Activated naive CD8-positive, alpha-beta T cell (primary cell): ENCODE results near the gene MRTFB.

Source experiments
- H3K27ac Mint-ChIP-seq: one replicate; pipeline ENCODE4 v1.8.0; 2021; ENCODE audit warnings: mixed read lengths
- H3K27me3 Mint-ChIP-seq: one replicate; pipeline ENCODE4 v1.8.0; 2021; ENCODE audit warnings: mixed read lengths
- H3K36me3 Mint-ChIP-seq: one replicate; pipeline ENCODE4 v1.8.0; 2021; ENCODE audit warnings: mixed read lengths
- H3K4me1 Mint-ChIP-seq: one replicate; pipeline ENCODE4 v1.8.0; 2021; ENCODE audit warnings: low read depth, mixed read lengths
- H3K4me3 Mint-ChIP-seq: one replicate; pipeline ENCODE4 v1.8.0; 2021; ENCODE audit warnings: mild to moderate bottlenecking, mixed read lengths
- H3K9me3 Mint-ChIP-seq: one replicate; pipeline ENCODE4 v1.8.0; 2021; ENCODE audit warnings: low read depth, mixed read lengths

Gene MRTFB

DNA sequence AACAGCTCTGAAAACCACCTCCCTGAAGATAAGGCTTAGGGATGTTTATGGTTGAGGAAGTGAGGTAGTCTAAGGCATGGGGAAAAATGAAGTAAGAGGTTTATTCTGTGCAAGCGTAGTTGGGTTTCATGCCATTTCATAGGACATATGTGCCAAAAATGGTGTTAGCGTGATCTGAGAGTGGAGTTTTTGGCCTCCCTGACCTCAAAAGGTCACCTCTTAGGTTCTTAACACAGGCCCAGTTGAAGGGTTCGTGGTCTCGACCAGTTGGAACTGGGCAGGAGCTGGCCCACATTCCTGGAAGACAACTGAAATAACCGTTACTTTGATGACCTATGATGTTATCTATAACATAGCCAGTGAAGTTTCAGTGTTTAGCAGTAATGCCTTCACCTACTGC is 57.0 kb downstream of the MRTFB start:
- H3K27ac Mint-ChIP-seq, result no peak overlapping the region
- no peaks in the 10 kb centered on the region for H3K27me3 Mint-ChIP-seq
- no peaks in the 10 kb centered on the region for H3K9me3 Mint-ChIP-seq
- H3K36me3 Mint-ChIP-seq, result peaks cover 16% of the 10 kb centered on the region
- peaks cover 3% of the 10 kb centered on the region for H3K4me1 Mint-ChIP-seq
- no peak overlapping the region for H3K4me3 Mint-ChIP-seq

GRCh38 chr16:14129502-14129901 is 58.4 kb downstream of the MRTFB start:
- Mint-ChIP-seq H3K27ac (no peak overlapping the region), H3K4me3 (no peak overlapping the region), H3K36me3 (peaks cover 17% of the 10 kb centered on the region), H3K4me1 (no peaks in the 10 kb centered on the region), H3K9me3 (no peaks in the 10 kb centered on the region), H3K27me3 (no peaks in the 10 kb centered on the region)

- H3K27ac Mint-ChIP-seq, result no peak overlapping the region
- no peak overlapping the region for H3K4me3 Mint-ChIP-seq
- H3K27me3 Mint-ChIP-seq, result no peaks in the 10 kb centered on the region
- H3K36me3 Mint-ChIP-seq, result peaks cover 26% of the 10 kb centered on the region
- H3K9me3 Mint-ChIP-seq, result no peaks in the 10 kb centered on the region
- no peaks in the 10 kb centered on the region for H3K4me1 Mint-ChIP-seq
These were observed 60.9 kb downstream of the MRTFB start for GRCh38 chr16:14131774-14132695.

- Mint-ChIP-seq H3K9me3 (no peaks in the 10 kb centered on the region), H3K27ac (no peak overlapping the region), H3K4me3 (no peak overlapping the region), H3K36me3 (peaks cover 26% of the 10 kb centered on the region), H3K27me3 (no peaks in the 10 kb centered on the region), H3K4me1 (no peaks in the 10 kb centered on the region)
These were observed 61.6 kb downstream of the MRTFB start for GRCh38 chr16:14132696-14133048.

- no peak overlapping the region for H3K4me3 Mint-ChIP-seq
- H3K27ac Mint-ChIP-seq, result no peak overlapping the region
- H3K4me1 Mint-ChIP-seq, result no peaks in the 10 kb centered on the region
- no peaks in the 10 kb centered on the region for H3K27me3 Mint-ChIP-seq
- H3K36me3 Mint-ChIP-seq, result peaks cover 29% of the 10 kb centered on the region
- peaks cover 11% of the 10 kb centered on the region for H3K9me3 Mint-ChIP-seq
These were observed 62.8 kb downstream of the MRTFB start for GRCh38 chr16:14133907-14134306.

- no peaks in the 10 kb centered on the region for H3K4me1 Mint-ChIP-seq
- H3K9me3 Mint-ChIP-seq, result peaks cover 15% of the 10 kb centered on the region
- no peak overlapping the region for H3K27ac Mint-ChIP-seq
- H3K36me3 Mint-ChIP-seq, result peaks cover 28% of the 10 kb centered on the region
- H3K4me3 Mint-ChIP-seq, result no peak overlapping the region
- no peaks in the 10 kb centered on the region for H3K27me3 Mint-ChIP-seq
These were observed 64.6 kb downstream of the MRTFB start for GRCh38 chr16:14135704-14136103.

DNA sequence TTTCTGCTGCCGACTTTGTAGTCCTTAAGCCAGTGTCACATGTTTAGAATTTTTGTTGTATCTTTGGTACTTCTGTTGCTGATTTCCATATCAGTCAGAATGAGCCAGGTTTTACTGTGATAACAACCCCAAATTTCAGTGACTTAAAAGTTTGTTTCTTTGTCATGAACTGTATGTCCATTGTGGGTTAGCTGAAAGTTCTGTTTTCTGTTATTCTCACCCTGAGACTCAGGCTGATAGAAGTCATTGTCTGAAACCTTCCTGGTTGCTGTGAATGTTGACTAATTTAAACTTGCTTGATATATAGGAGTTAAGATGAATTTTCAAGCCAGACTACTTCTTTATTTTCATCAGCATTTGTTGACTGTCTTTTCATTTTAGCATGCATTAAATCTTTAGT is 68.8 kb downstream of the MRTFB start:
- H3K4me1 Mint-ChIP-seq, result no peaks in the 10 kb centered on the region
- no peak overlapping the region for H3K4me3 Mint-ChIP-seq
- peaks cover 35% of the 10 kb centered on the region for H3K36me3 Mint-ChIP-seq
- H3K27me3 Mint-ChIP-seq, result no peaks in the 10 kb centered on the region
- no peak overlapping the region for H3K27ac Mint-ChIP-seq
- H3K9me3 Mint-ChIP-seq, result peaks cover 15% of the 10 kb centered on the region

- no peak overlapping the region for H3K27ac Mint-ChIP-seq
- H3K4me1 Mint-ChIP-seq, result no peaks in the 10 kb centered on the region
- no peak overlapping the region for H3K4me3 Mint-ChIP-seq
- peaks cover 15% of the 10 kb centered on the region for H3K9me3 Mint-ChIP-seq
- no peaks in the 10 kb centered on the region for H3K27me3 Mint-ChIP-seq
- peaks cover 32% of the 10 kb centered on the region for H3K36me3 Mint-ChIP-seq
These were observed 69.8 kb downstream of the MRTFB start for GRCh38 chr16:14140923-14141322.

GRCh38 chr16:14146445-14146844 is 75.3 kb downstream of the MRTFB start:
- Mint-ChIP-seq H3K27ac (no peak overlapping the region), H3K36me3 (peaks cover 23% of the 10 kb centered on the region), H3K4me3 (no peak overlapping the region), H3K27me3 (no peaks in the 10 kb centered on the region), H3K9me3 (no peaks in the 10 kb centered on the region), H3K4me1 (no peaks in the 10 kb centered on the region)

DNA sequence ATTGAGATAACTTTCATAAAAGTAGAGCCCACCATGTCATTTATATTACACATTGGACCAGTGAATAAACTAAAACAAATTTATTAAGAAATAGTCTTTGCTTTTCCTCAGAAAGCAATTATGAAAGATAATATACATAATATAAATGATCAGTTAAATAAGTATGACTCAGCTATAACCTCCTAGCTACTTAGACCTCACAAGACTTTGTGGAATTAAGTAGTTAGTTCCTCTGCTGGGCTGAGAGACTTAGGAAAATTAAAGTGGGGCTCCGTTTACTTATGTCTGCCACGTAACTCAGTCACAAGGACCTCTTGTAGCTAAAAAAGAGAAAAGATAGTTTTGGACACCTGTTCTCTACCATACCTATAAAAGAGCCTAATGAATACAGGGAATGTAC is 76.9 kb downstream of the MRTFB start:
- peaks cover 19% of the 10 kb centered on the region for H3K36me3 Mint-ChIP-seq
- H3K27ac Mint-ChIP-seq, result no peak overlapping the region
- no peaks in the 10 kb centered on the region for H3K9me3 Mint-ChIP-seq
- no peaks in the 10 kb centered on the region for H3K4me1 Mint-ChIP-seq
- H3K27me3 Mint-ChIP-seq, result no peaks in the 10 kb centered on the region
- no peak overlapping the region for H3K4me3 Mint-ChIP-seq

GRCh38 chr16:14148569-14148968 is 77.5 kb downstream of the MRTFB start:
- H3K4me1 Mint-ChIP-seq, result no peaks in the 10 kb centered on the region
- no peak overlapping the region for H3K27ac Mint-ChIP-seq
- no peaks in the 10 kb centered on the region for H3K27me3 Mint-ChIP-seq
- H3K4me3 Mint-ChIP-seq, result no peak overlapping the region
- H3K9me3 Mint-ChIP-seq, result no peaks in the 10 kb centered on the region
- H3K36me3 Mint-ChIP-seq, result peaks cover 16% of the 10 kb centered on the region

GRCh38 chr16:14150796-14151195 is 79.7 kb downstream of the MRTFB start:
- Mint-ChIP-seq H3K4me3 (no peak overlapping the region), H3K9me3 (no peaks in the 10 kb centered on the region), H3K36me3 (peaks cover 12% of the 10 kb centered on the region), H3K4me1 (no peaks in the 10 kb centered on the region), H3K27me3 (no peaks in the 10 kb centered on the region), H3K27ac (no peak overlapping the region)

GRCh38 chr16:14151256-14152030 is 80.3 kb downstream of the MRTFB start:
- Mint-ChIP-seq H3K9me3 (no peaks in the 10 kb centered on the region), H3K36me3 (peaks cover 12% of the 10 kb centered on the region), H3K27ac (no peak overlapping the region), H3K4me1 (no peaks in the 10 kb centered on the region), H3K27me3 (no peaks in the 10 kb centered on the region), H3K4me3 (no peak overlapping the region)

- Mint-ChIP-seq H3K9me3 (no peaks in the 10 kb centered on the region), H3K4me1 (no peaks in the 10 kb centered on the region), H3K36me3 (peaks cover 7% of the 10 kb centered on the region), H3K27ac (no peak overlapping the region), H3K4me3 (no peak overlapping the region), H3K27me3 (no peaks in the 10 kb centered on the region)
These were observed 84.6 kb downstream of the MRTFB start for GRCh38 chr16:14155572-14156190.
